Coronary artery (tissue), 2 donors: Measurements from ENCODE around the gene TRIM28.
"Not testable (repeated sequence)": the region's sequence is repeated elsewhere in the genome, so short reads cannot be mapped to it uniquely, and the experiment has no call there.

Source experiments
- DNase-seq: peaks from one replicate; pipeline ENCODE4 v3.0.0-alpha.2; 2017; ENCODE audit warnings: low spot score
- H3K27ac ChIP-seq, 2 donors: fragments of 200-600 bp; sonication (generic); one replicate each; pipeline ENCODE4 v1.5.1; 2016 to 2019
- H3K4me3 ChIP-seq: fragments of 200-600 bp; sonication (generic); 2 replicates; pipeline ENCODE4 v1.5.1; 2016; ENCODE audit warnings: mild to moderate bottlenecking, moderate library complexity
- TF ChIP-seq, protein P1 (sequence below): fragments of 200-600 bp; sonication (generic); IDR thresholded peaks from one replicate; pipeline ENCODE4 v1.5.1; 2019; ENCODE audit warnings: antibody characterized with exemption

The TRIM28 gene

DNA sequence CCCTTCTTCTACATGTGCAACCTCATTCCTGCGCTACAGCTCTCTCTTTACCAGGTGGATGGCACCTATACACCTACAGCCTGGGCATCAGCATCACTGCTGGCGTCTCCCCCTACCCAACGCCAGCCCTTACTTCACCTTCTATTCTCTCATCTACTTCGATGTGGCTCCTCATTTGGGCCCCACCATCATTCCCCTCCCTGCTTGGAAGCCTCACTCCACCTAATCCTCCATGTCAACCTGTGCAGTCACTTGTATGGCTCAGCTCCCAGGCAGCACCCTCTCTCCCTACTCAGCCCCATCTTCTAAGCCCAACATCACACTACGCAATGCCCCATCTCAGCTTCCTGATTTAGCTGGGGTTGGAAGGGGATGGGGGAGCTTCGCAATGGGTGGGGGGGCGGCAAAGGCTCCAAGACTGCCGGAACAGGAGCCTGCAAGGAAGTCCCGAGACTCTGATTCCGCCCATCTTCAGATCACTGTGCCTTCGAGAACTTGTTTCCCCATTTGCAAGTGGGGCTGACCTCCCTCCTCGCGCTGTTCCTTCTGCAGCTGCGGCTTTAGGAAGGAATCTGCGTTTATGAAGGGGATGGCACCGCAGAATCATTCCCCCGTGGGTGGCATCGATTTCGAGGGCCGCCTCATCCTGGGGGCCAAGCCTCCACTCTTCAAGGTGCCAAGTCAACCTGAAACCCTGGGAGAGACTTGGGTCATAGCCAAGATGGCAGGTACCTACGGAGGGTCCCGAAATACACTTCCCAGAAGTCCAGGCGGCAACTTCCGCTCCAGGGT, 28.4 kb downstream of the TRIM28 start:
- TF ChIP-seq, protein P1, sequence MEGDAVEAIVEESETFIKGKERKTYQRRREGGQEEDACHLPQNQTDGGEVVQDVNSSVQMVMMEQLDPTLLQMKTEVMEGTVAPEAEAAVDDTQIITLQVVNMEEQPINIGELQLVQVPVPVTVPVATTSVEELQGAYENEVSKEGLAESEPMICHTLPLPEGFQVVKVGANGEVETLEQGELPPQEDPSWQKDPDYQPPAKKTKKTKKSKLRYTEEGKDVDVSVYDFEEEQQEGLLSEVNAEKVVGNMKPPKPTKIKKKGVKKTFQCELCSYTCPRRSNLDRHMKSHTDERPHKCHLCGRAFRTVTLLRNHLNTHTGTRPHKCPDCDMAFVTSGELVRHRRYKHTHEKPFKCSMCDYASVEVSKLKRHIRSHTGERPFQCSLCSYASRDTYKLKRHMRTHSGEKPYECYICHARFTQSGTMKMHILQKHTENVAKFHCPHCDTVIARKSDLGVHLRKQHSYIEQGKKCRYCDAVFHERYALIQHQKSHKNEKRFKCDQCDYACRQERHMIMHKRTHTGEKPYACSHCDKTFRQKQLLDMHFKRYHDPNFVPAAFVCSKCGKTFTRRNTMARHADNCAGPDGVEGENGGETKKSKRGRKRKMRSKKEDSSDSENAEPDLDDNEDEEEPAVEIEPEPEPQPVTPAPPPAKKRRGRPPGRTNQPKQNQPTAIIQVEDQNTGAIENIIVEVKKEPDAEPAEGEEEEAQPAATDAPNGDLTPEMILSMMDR, result no peak
- peak overlapping the region; percentile 82 for H3K4me3 ChIP-seq
- DNase-seq, result peak; percentile 78
- H3K27ac ChIP-seq, result peak overlapping the region; percentile 97 to 98

DNA sequence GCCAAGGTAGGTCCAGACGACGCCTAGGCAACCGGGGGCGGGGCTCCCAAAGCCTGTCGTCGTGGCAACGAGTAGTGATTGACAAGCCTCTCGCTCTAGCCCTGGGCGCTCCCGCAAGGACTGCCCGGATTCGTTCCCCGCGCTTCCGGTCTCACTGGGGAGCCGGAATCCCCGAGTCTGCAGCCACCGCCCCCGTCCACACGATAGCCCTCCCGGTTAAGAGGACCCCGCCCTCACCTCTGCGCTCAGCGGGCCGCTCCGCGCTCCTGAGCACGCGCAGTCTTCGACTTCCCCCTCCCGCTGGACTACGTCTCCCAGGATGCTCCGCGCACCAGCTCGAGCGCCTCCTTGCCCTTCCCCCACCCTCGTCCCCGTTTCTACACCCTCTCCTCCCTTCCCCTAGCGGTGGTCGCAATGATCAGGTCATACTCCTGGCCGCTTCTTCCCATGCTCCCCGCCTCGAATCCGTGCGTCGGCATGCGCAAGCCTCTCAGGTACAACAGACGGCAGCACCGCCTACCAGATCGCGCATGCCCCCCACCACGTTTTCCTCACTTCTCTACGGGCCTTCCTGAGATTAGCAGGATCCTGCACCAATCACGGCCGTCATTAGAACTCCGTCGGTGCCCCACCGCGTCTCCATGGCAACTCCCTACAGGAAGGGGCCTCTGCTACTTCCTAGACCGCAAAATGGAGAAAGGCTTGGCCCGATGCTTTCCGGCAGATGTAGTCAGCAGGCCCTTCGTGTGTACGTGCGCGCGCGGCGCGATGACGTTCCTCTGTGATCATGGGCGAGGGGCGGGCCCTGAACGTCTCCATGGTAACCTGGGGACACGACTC, 29.2 kb downstream of the TRIM28 start, which contains the start of gene MZF1:
TSS of gene MZF1 (minus strand) at position 518 of the 840 bp plus-strand sequence. CDS start 1,946 bp downstream, outside the sequence.
- TF ChIP-seq, protein P1, result no peak
- Histone ChIP-seq H3K4me3 (peak within 1 kb of the TSS; percentile 82), H3K27ac (peak within 1 kb of the TSS; percentile 97 to 98)
- peak; percentile 100 for DNase-seq

DNA sequence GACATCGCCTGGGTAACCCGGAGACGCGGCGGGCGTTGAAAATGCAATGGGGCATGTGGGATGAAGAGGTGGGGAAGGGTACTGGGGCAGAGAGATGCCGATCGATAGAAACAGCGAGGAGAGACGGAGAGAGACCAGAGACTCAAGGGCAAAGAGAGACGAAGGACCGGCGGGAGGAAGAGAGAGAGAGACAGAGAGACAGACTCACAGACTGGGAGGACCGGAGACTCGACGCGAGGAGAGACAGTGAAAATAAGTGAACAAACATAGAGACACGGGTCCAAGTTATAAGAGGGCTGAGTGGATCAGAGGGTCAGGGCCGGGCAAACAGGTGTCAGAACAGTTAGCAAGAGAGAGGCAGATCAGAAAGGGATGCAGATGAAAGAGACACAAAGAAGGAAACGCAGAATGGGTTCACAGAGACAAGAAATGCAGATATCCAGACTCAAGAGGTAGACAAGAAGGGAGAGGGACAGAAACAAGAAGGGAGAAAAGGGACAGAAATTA, 29.8 kb downstream of the TRIM28 start:
- TF ChIP-seq, protein P1, result no peak
- H3K4me3 ChIP-seq, result peak overlapping the region; percentile 82
- DNase-seq, result no peak
- peak overlapping the region; percentile 97 to 98 for H3K27ac ChIP-seq

DNA sequence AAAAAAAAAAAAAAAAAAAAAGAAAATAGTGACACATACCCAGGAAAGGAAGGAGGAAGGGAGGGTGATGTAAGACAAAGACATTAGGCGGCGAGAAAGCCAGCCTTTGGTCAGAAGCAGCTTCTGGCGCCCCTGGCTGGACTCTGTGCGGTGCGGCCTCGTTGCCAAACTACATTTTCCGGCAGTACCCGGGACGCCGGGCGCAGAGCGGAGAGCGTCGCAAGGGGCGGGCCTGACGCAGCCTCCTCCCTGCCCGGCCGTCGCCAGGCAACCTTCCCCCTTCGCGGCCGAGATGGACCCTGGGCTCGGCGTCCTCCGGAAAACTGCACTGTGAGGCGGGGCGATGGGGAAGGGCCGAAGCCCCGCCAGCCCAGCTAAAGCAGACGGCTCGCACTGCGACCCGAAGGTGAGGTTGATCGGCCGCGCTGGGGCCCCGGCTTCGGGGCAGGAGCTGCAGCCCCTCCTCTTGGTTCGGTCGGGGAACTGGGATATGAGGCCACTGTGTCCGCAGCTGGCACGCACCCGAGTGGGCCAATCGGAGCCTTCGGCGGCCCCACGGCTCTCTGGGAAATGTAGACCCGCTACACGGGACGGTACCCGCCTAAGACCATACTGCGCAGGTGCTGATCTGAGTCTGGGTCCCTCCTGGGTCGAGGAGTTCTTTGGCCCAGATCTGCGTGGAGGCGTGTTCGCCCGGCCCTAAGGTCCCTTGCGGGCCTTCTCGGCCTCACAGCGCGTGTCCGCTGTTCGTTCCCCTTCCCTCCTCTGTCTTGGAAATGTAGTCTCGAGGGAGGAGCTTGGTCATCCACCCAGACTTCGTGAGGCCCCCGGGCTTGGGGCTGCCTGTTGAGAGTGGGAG, 31.5 kb downstream of the TRIM28 start:
- Histone ChIP-seq H3K27ac (peak overlapping the region; percentile 89 to 99), H3K4me3 (peak overlapping the region; percentile 97)
- TF ChIP-seq, protein P1, result no peak
- peak; percentile 95 for DNase-seq

DNA sequence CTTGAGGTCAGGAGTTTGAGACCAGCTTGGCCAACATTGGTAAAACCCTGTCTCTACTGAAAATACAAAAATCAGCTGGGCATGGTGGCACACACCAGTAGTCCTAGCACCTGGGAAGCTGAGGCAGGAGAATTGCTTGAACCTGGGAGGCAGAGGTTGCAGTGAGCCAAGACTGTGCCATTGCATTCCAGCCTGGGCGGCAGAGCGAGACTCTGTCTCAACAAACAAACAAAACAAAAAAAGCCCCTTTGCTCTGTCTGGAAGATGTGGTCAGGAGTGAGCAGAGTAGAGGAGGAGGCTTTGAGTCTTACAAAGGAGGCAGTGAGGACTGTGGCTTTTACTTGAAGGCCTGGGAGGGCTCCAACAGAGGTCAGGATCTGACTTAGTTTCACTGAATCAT, 33.7 kb downstream of the TRIM28 start:
- H3K4me3 ChIP-seq, H3K27ac ChIP-seq: not testable (repeated sequence)
- peak; percentile 12 for DNase-seq

DNA sequence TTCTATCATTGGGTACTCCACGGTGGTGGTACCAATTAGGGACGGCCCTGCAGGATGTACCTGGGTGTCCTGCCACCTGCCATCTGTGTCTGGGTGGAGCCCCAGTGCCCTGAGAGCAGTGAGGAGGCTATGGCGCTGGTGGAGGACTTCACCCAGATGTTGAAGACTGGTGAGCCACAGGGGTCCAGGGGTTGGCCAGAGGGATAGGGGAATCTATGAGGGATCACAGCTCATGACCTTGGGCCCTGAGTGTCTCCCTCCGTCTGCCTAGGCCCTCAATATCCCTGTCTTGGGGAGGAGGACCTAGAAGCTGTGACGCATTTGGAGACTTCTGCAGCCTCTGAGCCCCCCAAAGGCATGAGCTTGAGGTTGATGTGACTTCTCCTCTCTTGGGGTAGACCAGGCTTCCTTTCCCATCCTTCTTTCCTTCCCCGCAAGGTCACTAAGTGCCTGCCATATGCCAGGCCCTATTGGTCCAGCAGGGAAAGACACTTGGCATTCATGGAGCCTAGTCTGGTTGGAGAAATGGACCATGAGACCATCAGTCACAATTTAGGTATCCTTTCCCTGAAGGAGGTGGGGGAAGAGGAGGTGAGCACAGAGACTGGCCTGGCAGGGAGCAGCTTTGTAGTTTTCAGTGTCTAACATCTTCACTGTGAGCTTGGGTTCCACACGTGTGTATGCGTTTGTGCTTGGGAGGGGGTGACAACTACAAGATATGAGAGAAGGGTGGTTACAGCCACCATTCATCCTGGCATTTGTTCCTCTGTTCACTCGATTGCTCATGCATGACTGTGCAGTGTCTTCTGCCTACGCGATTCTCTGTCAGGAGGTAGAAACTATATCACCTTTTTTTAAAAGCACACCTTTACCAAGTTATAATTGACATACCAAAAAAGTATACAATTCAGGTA, 34.4 kb downstream of the TRIM28 start:
- H3K4me3 ChIP-seq, result no peak overlapping the region
- H3K27ac ChIP-seq, result no peak overlapping the region
- TF ChIP-seq, protein P1, result no peak
- DNase-seq, result peak; percentile 64
